HepG2 (cell line): ENCODE data around the gene VWA1. TPM values are rescaled to one million over a fixed set of nuclear protein-coding genes. Genes with fewer than 3 reads are reported as not detected.

Source experiments
- ATAC-seq: fragments of 200-7000 bp; cut with Tn5 transposase; 3 replicates; pipeline ENCODE4 v1.9.1; 2020; ENCODE audit warnings: mild to moderate bottlenecking, moderate library complexity
- BruUV-seq: library from RNA; stranded (reverse); fragments of 400-500 nt; replicated peaks from 2 replicates; lab custom pipeline; 2021; lab: Mats Ljungman, UMichigan
- CTCF ChIA-PET: fragments of 300-600 bp; formaldehyde crosslinking; extraction: SDS; loops from one replicate; lab custom pipeline; 2021; ENCODE audit warnings: low total read pairs, inconsistent platforms, low intra/inter-chr PET ratio; lab: Yijun Ruan, JAX
- POLR2A ChIA-PET: fragments of 350-600 bp; sonication (Branson Sonifier 250); formaldehyde crosslinking; loops from one replicate; lab custom pipeline; 2020; ENCODE audit warnings: antibody characterized with exemption, inconsistent platforms; lab: Yijun Ruan, JAX
- DNase-seq: peaks from one replicate; pipeline ENCODE4 v3.0.0-alpha.2; 2015; ENCODE audit warnings: low spot score
- FAIRE-seq: peaks from 3 replicates; lab custom pipeline; 2011; peaks lifted over from hg19 to GRCh38; lab: Jason Lieb, UNC
- H2AFZ ChIP-seq: one replicate; pipeline ENCODE4 v1.6.1; 2011; ENCODE audit warnings: low read length, inconsistent platforms
- H3K27ac ChIP-seq: fragments of 300-600 bp; 3 replicates; pipeline ENCODE4 v1.8.0; 2011; ENCODE audit warnings: mixed run types, mild to moderate bottlenecking, mixed read lengths, low read length, inconsistent platforms; ENCODE audit not compliant: insufficient read depth; ENCODE audit errors: extremely low read length
- H3K27me3 ChIP-seq, 2 experiments: fragments of 200-600 bp in 1 of 2; 2 replicates in 1 of 2; 3 replicates in 1 of 2; pipeline versions ENCODE4 v1.6.0 to v1.8.0; 2011; ENCODE audit warnings: low read length in 2 of 2, mild to moderate bottlenecking in 2 of 2, moderate library complexity in 2 of 2, inconsistent platforms in 1 of 2; ENCODE audit not compliant: insufficient read depth in 2 of 2, control insufficient read depth in 1 of 2
- H3K36me3 ChIP-seq, 2 experiments: fragments of 200-600 bp in 1 of 2; replicated peaks in 1 of 2; 2 replicates in 1 of 2; 3 replicates in 1 of 2; pipeline versions ENCODE4 v1.5.1 to v1.8.0; 2011; ENCODE audit warnings: low read length in 2 of 2, inconsistent platforms in 1 of 2; ENCODE audit not compliant: insufficient read depth in 2 of 2, control insufficient read depth in 1 of 2
- H3K4me1 ChIP-seq: 2 replicates; pipeline ENCODE4 v1.5.1; 2012; ENCODE audit warnings: low read length, inconsistent platforms; ENCODE audit not compliant: insufficient read depth
- H3K4me2 ChIP-seq: 2 replicates; pipeline ENCODE4 v1.6.0; 2011; ENCODE audit warnings: low read depth, low read length, inconsistent platforms
- H3K4me3 ChIP-seq, 3 experiments: fragments of 200-600 bp in 1 of 3; sonication (generic), shearing (Covaris generic) in 1 of 3; replicated peaks in 1 of 3; 2 replicates each; pipeline ENCODE4 v1.5.1; 2011 to 2016; ENCODE audit warnings: low read length in 3 of 3, inconsistent platforms in 2 of 3, low read depth in 2 of 3, mild to moderate bottlenecking in 2 of 3, control low read depth in 1 of 3, mixed read lengths in 1 of 3; ENCODE audit not compliant: insufficient read depth in 1 of 3
- H3K79me2 ChIP-seq: one replicate; pipeline ENCODE4 v1.6.1; 2011; ENCODE audit warnings: low read length, inconsistent platforms; ENCODE audit not compliant: insufficient read depth
- H3K9ac ChIP-seq: 2 replicates; pipeline ENCODE4 v1.6.0; 2011; ENCODE audit warnings: mild to moderate bottlenecking, low read depth, low read length, inconsistent platforms; ENCODE audit not compliant: insufficient read depth
- H3K9me3 ChIP-seq: 2 replicates; pipeline ENCODE4 v1.5.1; 2012; ENCODE audit warnings: mild to moderate bottlenecking, low read length
- H4K20me1 ChIP-seq: 2 replicates; pipeline ENCODE4 v1.6.0; 2011; ENCODE audit warnings: inconsistent platforms, mild to moderate bottlenecking, low read length, moderate library complexity; ENCODE audit not compliant: insufficient read depth
- E2F5 ChIP-seq: sonication (generic); formaldehyde crosslinking; conservative IDR thresholded peaks from 2 replicates; pipeline ENCODE4 v1.4.0; 2020; ENCODE audit warnings: missing genetic modification reagents
- PHF8 ChIP-seq: sonication (generic); formaldehyde crosslinking; IDR thresholded peaks from 2 replicates; pipeline ENCODE4 v1.5.0; 2020; ENCODE audit warnings: missing genetic modification reagents
- THYN1 ChIP-seq: sonication (generic); formaldehyde crosslinking; IDR thresholded peaks from 2 replicates; pipeline ENCODE4 v1.8.1; 2023; ENCODE audit warnings: low read depth, mild to moderate bottlenecking, moderate library complexity, missing genetic modification reagents, borderline replicate concordance
- ZBTB1 ChIP-seq: sonication (generic); formaldehyde crosslinking; IDR thresholded peaks from 2 replicates; pipeline ENCODE4 v1.4.0; 2020; ENCODE audit warnings: missing genetic modification reagents, borderline replicate concordance
- ZFP82 ChIP-seq: sonication (generic); formaldehyde crosslinking; IDR thresholded peaks from 2 replicates; pipeline ENCODE4 v1.5.1; 2020; ENCODE audit warnings: mild to moderate bottlenecking, missing genetic modification reagents, borderline replicate concordance
- ZMYM2 ChIP-seq: sonication (generic); formaldehyde crosslinking; IDR thresholded peaks from 2 replicates; pipeline ENCODE4 v1.8.0; 2022; ENCODE audit warnings: mild to moderate bottlenecking, missing genetic modification reagents
- ZNF253 ChIP-seq: sonication (generic); formaldehyde crosslinking; IDR thresholded peaks from 2 replicates; pipeline ENCODE4 v1.8.0; 2022; ENCODE audit warnings: mild to moderate bottlenecking, missing genetic modification reagents, borderline replicate concordance
- ZNF263 ChIP-seq: sonication (generic); formaldehyde crosslinking; IDR thresholded peaks from 2 replicates; pipeline ENCODE4 v1.4.0; 2020; ENCODE audit warnings: missing genetic modification reagents
- ZNF275 ChIP-seq: sonication (generic); formaldehyde crosslinking; IDR thresholded peaks from 2 replicates; pipeline ENCODE4 v1.8.0; 2022; ENCODE audit warnings: missing genetic modification reagents, mild to moderate bottlenecking, inconsistent platforms, borderline replicate concordance
- ZNF3 ChIP-seq: IDR thresholded peaks from 2 replicates; pipeline ENCODE4 v1.7.0; 2017; ENCODE audit warnings: inconsistent platforms
- ZNF337 ChIP-seq: sonication (generic); formaldehyde crosslinking; IDR thresholded peaks from 2 replicates; pipeline ENCODE4 v1.5.1; 2020; ENCODE audit warnings: missing genetic modification reagents, low read depth, mild to moderate bottlenecking, borderline replicate concordance
- ZNF577 ChIP-seq: sonication (generic); formaldehyde crosslinking; IDR thresholded peaks from 2 replicates; pipeline ENCODE4 v1.4.0; 2020; ENCODE audit warnings: mild to moderate bottlenecking, low read depth, missing genetic modification reagents, borderline replicate concordance
- ZNF644 ChIP-seq: IDR thresholded peaks from 2 replicates; pipeline ENCODE4 v1.6.1; 2016; ENCODE audit warnings: low read depth
- ZNF770 ChIP-seq: sonication (generic); formaldehyde crosslinking; IDR thresholded peaks from 2 replicates; pipeline ENCODE4 v1.5.0; 2020; ENCODE audit warnings: mild to moderate bottlenecking, missing genetic modification reagents
- ZSCAN30 ChIP-seq: sonication (generic); formaldehyde crosslinking; IDR thresholded peaks from 2 replicates; pipeline ENCODE4 v1.5.0; 2020; ENCODE audit warnings: mild to moderate bottlenecking, missing genetic modification reagents
- WGBS: methylation state at CpG from one replicate; pipeline ENCODE4 v1.1.6; 2017; ENCODE audit warnings: low lambda C conversion rate; 5-methylcytosine and 5-hydroxymethylcytosine counted together
- in situ Hi-C: cut with HindIII; loops from 2 replicates; pipeline ENCODE4 v1.10.0; 2017; ENCODE audit warnings: low pct_unique_long_range_greater_than_20kb; ENCODE audit not compliant: extremely low pct_ligation_motif_present
- intact Hi-C: fragments of 100-400 bp; cut with micrococcal nuclease; formaldehyde crosslinking; loops from one replicate; pipeline ENCODE4 v1.10.0; 2022; ENCODE audit not compliant: unreplicated experiment
- polyA plus RNA-seq, 8 experiments: library from polyadenylated mRNA; depleted of rRNA in 3 of 8; stranded (reverse) in 7 of 8; unstranded in 1 of 8; fragments of >200 nt; fragmentation: Illumina TruSeq in 4 of 8; extraction: Trizol in 4 of 8; gene quantifications; 2 replicates each; pipeline versions ENCODE4 v1.2.1 to v1.2.3, GENCODE V29; 2011 to 2016; ENCODE audit warnings: low read depth in 4 of 8, missing spikeins in 1 of 8, mixed read lengths in 1 of 8; ENCODE audit not compliant: insufficient read depth in 1 of 8
- total RNA-seq, 5 experiments: library from RNA; depleted of rRNA; stranded (reverse); fragments of >200 nt; fragmentation: Illumina TruSeq; extraction: Trizol; gene quantifications; 2 replicates each; pipeline ENCODE4 v1.2.3, GENCODE V29; 2016; ENCODE audit warnings: low read depth in 1 of 5

VWA1 gene
- total and polyA plus RNA-seq, 2 of the 13 experiments (the other 11 are each of a cell fraction or from before 2014, with no cell fraction given) = 40.9 to 57.5 TPM

GRCh38 chr1:1423245-1423597 is 12.3 kb upstream of the VWA1 start:
- H3K36me3 ChIP-seq = no peaks in the 10 kb centered on the region
- DNase-seq (no peak), ATAC-seq (no peak), FAIRE-seq (no peak)
- no peaks in the 10 kb centered on the region for H3K9me3 ChIP-seq
- WGBS = 96% methylated on average over 7 of the region's 7 CpGs
- no TSS peak for BruUV-seq
- ChIA-PET POLR2A (interaction anchor here (1.1 to 1.9 kb wide), 6 partner anchors 8 to 21 kb away, joined by 3 to 11 read pairs (median 4); no protein-coding TSS in a partner anchor), CTCF (no interaction called here)
- H3K4me1 ChIP-seq = peaks cover 53% of the 10 kb centered on the region
- no peaks in the 10 kb centered on the region for H4K20me1 ChIP-seq
- H3K9ac ChIP-seq = no peak overlapping the region
- no peak overlapping the region for H3K27ac ChIP-seq
- no peak overlapping the region for H3K4me3 ChIP-seq
- H3K27me3 ChIP-seq = no peaks in the 10 kb centered on the region; a peak in 1 of 5 replicates
- no peak overlapping the region for H3K4me2 ChIP-seq
- H2AFZ ChIP-seq = no peak overlapping the region
- TF ChIP-seq ZNF3 = peak; percentile 60; the same call in 1 of the 2 replicates
- no peak for TF ChIP-seq ZMYM2 (CRISPR knock-in tag)
- in situ Hi-C loops (no loop called here), intact Hi-C loops (no loop called here)
- H3K79me2 ChIP-seq = peaks cover 12% of the 10 kb centered on the region

GRCh38 chr1:1424707-1425106 is 10.8 kb upstream of the VWA1 start:
- ATAC-seq = no peak
- Histone ChIP-seq H3K27me3 (no peaks in the 10 kb centered on the region; a peak in 1 of 5 replicates), H3K9ac (no peak overlapping the region), H3K79me2 (peaks cover 4% of the 10 kb centered on the region), H3K27ac (no peak overlapping the region), H4K20me1 (no peaks in the 10 kb centered on the region), H3K36me3 (no peaks in the 10 kb centered on the region), H2AFZ (no peak overlapping the region), H3K4me3 (no peak overlapping the region), H3K4me1 (peaks cover 50% of the 10 kb centered on the region), H3K9me3 (no peaks in the 10 kb centered on the region), H3K4me2 (no peak overlapping the region)
- no TSS peak for BruUV-seq
- no peak for DNase-seq
- POLR2A ChIA-PET = interaction anchor here (1.4 to 3.1 kb wide), 5 partner anchors 9 to 22 kb away, joined by 3 to 21 read pairs (median 7); partner anchors contain the start of gene MRPL20
- no peak for FAIRE-seq
- CTCF ChIA-PET = no interaction called here
- intact Hi-C loops (no loop called here), in situ Hi-C loops (no loop called here)
- WGBS = 60% methylated on average over 15 of the region's 15 CpGs
- no peak for TF ChIP-seq ZSCAN30 (CRISPR knock-in tag)
- TF ChIP-seq PHF8 (CRISPR knock-in tag) = no peak
- TF ChIP-seq ZNF337 (CRISPR knock-in tag) = no peak
- no peak for TF ChIP-seq ZNF577
- TF ChIP-seq ZNF275 (CRISPR knock-in tag) = no peak
- TF ChIP-seq ZNF263 (CRISPR knock-in tag) = peak; percentile 87
- TF ChIP-seq ZNF644 = no peak
- no peak for TF ChIP-seq ZFP82 (CRISPR knock-in tag)
- TF ChIP-seq ZBTB1 = no peak
- TF ChIP-seq ZNF770 (CRISPR knock-in tag) = peak; percentile 89
- TF ChIP-seq E2F5 (CRISPR knock-in tag) = no peak
- TF ChIP-seq THYN1 (CRISPR knock-in tag) = no peak
- TF ChIP-seq ZNF253 = no peak
